Keratinocyte (primary cell): Measurements from ENCODE around the gene BRICD5.

Experiments
- EZH2 ChIP-seq: IDR thresholded peaks from one replicate; pipeline ENCODE4 v1.6.1; 2012; ENCODE audit warnings: inconsistent platforms, mild to moderate bottlenecking, low read length, moderate library complexity
- TF ChIP-seq, protein P1 (sequence below), 3 experiments: IDR thresholded peaks in 1 of 3; conservative IDR thresholded peaks in 1 of 3; optimal IDR thresholded peaks in 1 of 3; 2 replicates in 2 of 3; 3 replicates in 1 of 3; pipeline versions ENCODE3 to v1.5.1; 2011; ENCODE audit warnings: low read length in 3 of 3, mild to moderate bottlenecking in 3 of 3, moderate library complexity in 2 of 3, control low read depth in 1 of 3, inconsistent platforms in 1 of 3; ENCODE audit not compliant: insufficient read depth in 2 of 3; ENCODE audit errors: extremely low read depth in 1 of 3

GRCh38 chr16:2223221-2223941, 12.7 kb upstream of the BRICD5 start, which contains the start of gene E4F1:
- TF ChIP-seq, protein P1, sequence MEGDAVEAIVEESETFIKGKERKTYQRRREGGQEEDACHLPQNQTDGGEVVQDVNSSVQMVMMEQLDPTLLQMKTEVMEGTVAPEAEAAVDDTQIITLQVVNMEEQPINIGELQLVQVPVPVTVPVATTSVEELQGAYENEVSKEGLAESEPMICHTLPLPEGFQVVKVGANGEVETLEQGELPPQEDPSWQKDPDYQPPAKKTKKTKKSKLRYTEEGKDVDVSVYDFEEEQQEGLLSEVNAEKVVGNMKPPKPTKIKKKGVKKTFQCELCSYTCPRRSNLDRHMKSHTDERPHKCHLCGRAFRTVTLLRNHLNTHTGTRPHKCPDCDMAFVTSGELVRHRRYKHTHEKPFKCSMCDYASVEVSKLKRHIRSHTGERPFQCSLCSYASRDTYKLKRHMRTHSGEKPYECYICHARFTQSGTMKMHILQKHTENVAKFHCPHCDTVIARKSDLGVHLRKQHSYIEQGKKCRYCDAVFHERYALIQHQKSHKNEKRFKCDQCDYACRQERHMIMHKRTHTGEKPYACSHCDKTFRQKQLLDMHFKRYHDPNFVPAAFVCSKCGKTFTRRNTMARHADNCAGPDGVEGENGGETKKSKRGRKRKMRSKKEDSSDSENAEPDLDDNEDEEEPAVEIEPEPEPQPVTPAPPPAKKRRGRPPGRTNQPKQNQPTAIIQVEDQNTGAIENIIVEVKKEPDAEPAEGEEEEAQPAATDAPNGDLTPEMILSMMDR (optimal IDR thresholded peaks at IDR 0.05 in 1 of 3, IDR thresholded peaks at IDR 0.05 in 1 of 3, conservative IDR thresholded peaks at IDR 0.05 in 1 of 3; ENCODE audit: extremely low read depth in 1 of 3, insufficient read depth in 2 of 3, low read length in 3 of 3), result no peak
- TF ChIP-seq EZH2, result no peak
